MG63 (cell line): ENCODE results near the gene GLOD4. TPM values are rescaled to one million over a fixed set of nuclear protein-coding genes. Genes with fewer than 3 reads are reported as not detected.
A peak's percentile ranks its signal among the peaks of the same experiment; 100 is the strongest.
"Not testable (repeated sequence)": the region's sequence is repeated elsewhere in the genome, so short reads cannot be mapped to it uniquely, and the experiment has no call there.

Source experiments
- DNase-seq: peaks from one replicate; pipeline ENCODE4 v3.0.0-alpha.2; 2020
- H3K27me3 ChIP-seq: fragments of 250-450 bp; sonication (Bioruptor Pico); 2 replicates; pipeline ENCODE4 v1.5.1; 2020; ENCODE audit warnings: mild to moderate bottlenecking, moderate library complexity
- H3K36me3 ChIP-seq: fragments of 250-450 bp; sonication (Bioruptor Pico); 2 replicates; pipeline ENCODE4 v1.5.1; 2020; ENCODE audit warnings: mild to moderate bottlenecking, moderate library complexity
- H3K4me3 ChIP-seq: fragments of 250-450 bp; sonication (Bioruptor Pico); 2 replicates; pipeline ENCODE4 v1.5.1; 2020; ENCODE audit warnings: mild to moderate bottlenecking, moderate library complexity
- H3K9me3 ChIP-seq: fragments of 250-450 bp; sonication (Bioruptor Pico); 2 replicates; pipeline ENCODE4 v1.5.1; 2020; ENCODE audit warnings: mild to moderate bottlenecking, moderate library complexity
- total RNA-seq: library from RNA; depleted of rRNA; stranded (reverse); fragments of >200 nt; shearing (Covaris generic); gene quantifications from 2 replicates; pipeline ENCODE4 v1.2.3, GENCODE V29; 2014; ENCODE audit warnings: low replicate concordance

Gene GLOD4
- total RNA-seq, 1 experiment from 2014 or later: 25.9 TPM

DNA sequence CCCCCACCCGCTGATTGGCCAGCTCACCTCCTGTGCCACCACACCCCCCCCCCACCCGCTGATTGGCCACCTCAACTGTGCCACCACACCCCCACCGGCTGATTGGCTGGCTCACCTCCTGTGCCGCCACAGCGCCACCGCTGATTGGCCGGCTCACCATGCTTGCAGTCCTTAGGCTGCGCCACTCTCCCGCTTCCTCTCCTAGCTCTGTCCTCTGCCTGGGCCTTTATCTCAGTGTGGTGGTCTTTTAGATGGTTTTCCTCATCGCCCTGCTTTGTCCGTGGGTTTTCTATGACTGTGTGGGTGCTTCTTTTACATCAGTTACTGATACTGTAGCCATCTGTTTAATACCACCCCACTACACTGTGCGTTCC lies 8.8 kb upstream of the GLOD4 start:
- not testable (repeated sequence) for H3K4me3 ChIP-seq, H3K36me3 ChIP-seq, DNase-seq, H3K9me3 ChIP-seq, H3K27me3 ChIP-seq

GRCh38 chr17:789931-790873 lies 8.1 kb upstream of the GLOD4 start:
- H3K4me3 ChIP-seq, H3K36me3 ChIP-seq, H3K9me3 ChIP-seq, H3K27me3 ChIP-seq: not testable (repeated sequence)
- DNase-seq: peak; percentile 23

DNA sequence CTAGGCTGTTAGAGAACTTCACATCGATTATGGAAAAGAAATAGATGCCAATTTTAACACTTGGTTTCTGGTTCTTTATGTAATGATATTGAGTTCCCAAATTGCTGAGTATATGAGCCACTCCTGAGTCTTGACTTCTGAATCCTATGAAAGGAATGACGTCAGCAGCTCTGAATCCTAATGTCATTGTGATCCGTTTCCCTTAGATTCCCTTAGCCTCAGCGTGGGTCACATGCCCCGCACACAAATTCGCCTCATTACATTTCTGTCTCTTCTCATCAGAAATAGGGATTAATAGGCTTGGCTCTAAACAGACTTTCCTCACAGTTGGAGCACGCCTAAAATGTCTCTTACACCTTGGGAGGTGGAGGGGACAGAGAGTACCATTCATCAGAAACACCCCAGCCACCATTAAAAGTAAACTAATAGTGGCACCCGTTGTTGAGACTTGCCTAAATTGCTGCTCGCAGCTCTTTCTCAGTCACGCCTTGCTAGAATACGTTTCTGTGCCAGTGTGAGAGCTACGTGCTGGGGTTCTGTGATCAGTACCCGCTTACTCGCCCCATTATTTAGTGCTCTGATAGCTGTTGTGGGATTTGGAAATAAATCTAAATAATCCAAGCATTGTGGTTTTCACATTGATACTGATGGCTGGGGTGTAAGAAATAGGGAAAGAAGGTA lies 7.2 kb upstream of the GLOD4 start:
- Histone ChIP-seq H3K27me3 (no peaks in the 10 kb centered on the region), H3K36me3 (peaks cover 7% of the 10 kb centered on the region), H3K9me3 (no peaks in the 10 kb centered on the region), H3K4me3 (no peak overlapping the region)
- DNase-seq: no peak

- Histone ChIP-seq H3K36me3 (peaks cover 13% of the 10 kb centered on the region), H3K27me3 (no peaks in the 10 kb centered on the region), H3K9me3 (no peaks in the 10 kb centered on the region), H3K4me3 (no peak overlapping the region)
- DNase-seq: no peak
These were observed 6.5 kb upstream of the GLOD4 start for GRCh38 chr17:788551-788950.

DNA sequence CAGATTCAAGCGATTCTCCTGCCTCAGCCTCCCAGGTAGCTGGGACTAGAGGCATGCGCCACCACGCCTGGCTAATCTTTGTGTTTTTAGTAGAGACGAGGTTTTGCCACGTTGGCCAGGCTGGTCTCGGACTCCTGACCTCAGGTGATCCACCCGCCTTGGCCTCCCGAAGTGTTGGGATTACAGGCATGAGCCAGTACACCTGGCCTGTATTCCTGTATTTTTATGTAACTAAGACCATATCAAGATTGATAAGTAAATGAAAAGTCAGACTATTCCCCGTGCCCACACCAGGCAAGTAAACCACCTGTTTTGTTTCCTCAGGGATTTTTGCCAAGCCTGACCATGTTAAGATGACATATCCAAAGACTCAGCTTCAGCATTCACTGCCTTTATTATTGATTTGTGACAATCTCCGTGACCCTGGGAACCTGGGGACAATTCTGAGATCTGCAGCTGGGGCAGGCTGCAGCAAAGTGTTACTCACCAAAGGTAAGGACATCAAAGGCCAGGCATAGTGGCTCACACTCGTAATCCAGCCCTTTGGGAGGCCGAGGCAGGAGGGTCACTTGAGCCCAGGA lies 5.7 kb upstream of the GLOD4 start:
- DNase-seq: no peak
- Histone ChIP-seq H3K36me3 (peaks cover 13% of the 10 kb centered on the region), H3K4me3 (no peak overlapping the region), H3K9me3 (no peaks in the 10 kb centered on the region), H3K27me3 (no peaks in the 10 kb centered on the region)

DNA sequence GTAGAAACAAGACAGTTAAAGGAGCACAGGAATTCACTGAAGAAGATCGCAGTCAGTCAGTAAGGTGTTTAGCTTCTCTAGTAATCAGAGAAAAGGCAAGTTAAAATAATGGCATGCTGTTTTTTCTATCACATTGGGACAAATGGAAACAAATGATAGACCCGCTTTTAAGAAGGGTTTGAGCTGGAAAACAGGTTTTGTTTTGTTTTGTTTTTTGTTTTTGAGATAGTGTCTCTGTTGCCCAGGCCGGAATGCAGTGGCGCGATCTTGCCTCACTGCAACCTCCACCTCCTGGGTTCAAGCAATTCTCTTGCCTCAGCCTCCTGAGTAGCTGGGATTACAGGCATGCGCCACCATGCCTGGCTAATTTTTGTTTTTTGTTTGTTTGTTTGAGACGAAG lies 3.8 kb upstream of the GLOD4 start:
- not testable (repeated sequence) for H3K9me3 ChIP-seq, H3K27me3 ChIP-seq, H3K36me3 ChIP-seq, H3K4me3 ChIP-seq, DNase-seq

DNA sequence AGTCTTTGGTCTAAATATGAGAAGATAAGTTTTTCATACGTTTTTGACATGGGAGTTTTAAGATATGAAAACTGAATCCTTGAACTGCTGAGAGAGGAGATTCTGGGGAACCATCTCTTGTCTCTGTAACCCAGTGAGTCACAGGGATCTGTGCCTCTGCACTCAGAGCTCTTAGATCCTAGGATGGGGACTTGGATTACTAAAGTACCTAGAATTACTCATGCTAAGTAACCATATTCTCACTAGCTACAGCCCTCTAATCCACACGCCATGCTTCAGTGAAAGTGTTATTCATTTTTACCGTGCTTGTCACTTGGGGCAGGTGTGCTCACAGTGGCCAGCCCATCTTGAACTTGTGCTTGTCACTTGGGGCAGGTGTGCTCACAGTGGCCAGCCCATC lies 2.1 kb upstream of the GLOD4 start:
- DNase-seq: no peak
- H3K4me3 ChIP-seq: no peak overlapping the region

GRCh38 chr17:778096-778495 lies 4.0 kb downstream of the GLOD4 start:
- Histone ChIP-seq H3K36me3 (peaks cover 32% of the 10 kb centered on the region), H3K27me3 (no peaks in the 10 kb centered on the region), H3K9me3 (no peaks in the 10 kb centered on the region), H3K4me3 (no peak overlapping the region)
- DNase-seq: no peak

More for the DNA sequence above, 2.1 kb upstream of the GLOD4 start:
- H3K27me3 ChIP-seq: no peaks in the 10 kb centered on the region
- no peaks in the 10 kb centered on the region for H3K9me3 ChIP-seq
- peaks cover 9% of the 10 kb centered on the region for H3K36me3 ChIP-seq

GRCh38 chr17:774313-774584 lies 7.8 kb downstream of the GLOD4 start:
- Histone ChIP-seq H3K27me3 (no peaks in the 10 kb centered on the region), H3K36me3 (peaks cover 46% of the 10 kb centered on the region), H3K4me3 (no peak overlapping the region), H3K9me3 (no peaks in the 10 kb centered on the region)
- DNase-seq: no peak

DNA sequence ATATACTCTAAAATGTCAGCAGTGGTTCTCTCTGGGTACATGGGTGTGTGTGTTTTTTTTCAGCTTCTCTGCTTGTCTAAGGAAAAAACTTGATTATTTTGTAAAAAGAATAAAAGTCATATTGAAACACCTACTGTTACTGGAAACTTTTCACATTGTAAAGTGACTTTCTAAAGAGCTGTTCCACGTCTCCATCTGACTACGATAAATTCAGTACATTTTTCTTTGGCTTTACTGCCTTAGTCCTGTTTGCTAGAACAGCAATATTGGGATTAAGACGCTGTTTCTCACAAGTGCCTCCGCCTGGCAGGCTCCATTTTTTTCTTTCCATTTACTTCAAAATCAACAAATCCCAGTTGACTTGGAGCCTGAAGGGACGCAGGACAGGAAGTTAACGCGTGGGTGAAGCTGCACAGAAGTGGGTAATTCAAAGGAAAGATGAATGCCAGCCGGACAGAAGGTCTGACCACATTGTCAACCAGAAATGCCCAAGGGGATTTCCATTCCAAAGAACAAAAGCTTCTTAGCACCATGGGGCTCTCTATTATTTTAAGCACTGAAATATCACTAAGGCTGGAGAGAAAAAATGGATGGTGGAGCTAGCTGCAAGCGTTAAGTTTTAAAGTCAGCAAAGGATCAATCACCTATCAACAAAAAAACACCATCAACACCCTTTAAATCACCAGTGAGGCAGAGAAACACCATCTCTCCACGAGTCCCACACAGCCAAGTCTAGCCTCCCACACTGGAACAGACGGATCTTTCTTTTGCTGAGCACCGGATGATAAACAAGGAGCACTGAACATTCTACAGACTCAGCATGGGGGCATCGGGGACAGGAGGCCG lies 8.4 kb downstream of the GLOD4 start:
- H3K4me3 ChIP-seq: no peak overlapping the region
- no peak for DNase-seq
- no peaks in the 10 kb centered on the region for H3K9me3 ChIP-seq
- H3K36me3 ChIP-seq: peaks cover 43% of the 10 kb centered on the region
- no peaks in the 10 kb centered on the region for H3K27me3 ChIP-seq

GRCh38 chr17:773016-773415 lies 9.1 kb downstream of the GLOD4 start:
- DNase-seq: no peak
- H3K27me3 ChIP-seq: no peaks in the 10 kb centered on the region
- H3K36me3 ChIP-seq: peaks cover 41% of the 10 kb centered on the region

DNA sequence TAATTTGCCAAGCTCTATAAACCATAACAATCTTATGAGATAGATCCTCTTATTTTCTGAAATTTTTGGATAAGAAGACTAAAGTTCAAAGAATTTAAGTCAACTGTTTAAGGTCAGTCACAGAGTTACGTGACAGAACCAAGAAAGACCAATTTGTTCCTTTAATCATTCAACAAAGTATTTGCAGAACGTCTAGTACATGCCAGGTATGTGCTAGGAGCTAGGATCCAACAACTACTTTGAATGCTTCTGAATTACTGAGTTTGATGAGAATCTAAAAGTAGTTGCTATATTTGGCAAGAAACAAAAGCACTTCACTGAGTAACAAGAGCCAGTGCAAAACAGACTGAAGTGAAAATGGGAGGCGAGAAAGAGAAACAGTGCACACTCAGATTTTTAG lies 15.0 kb downstream of the GLOD4 start:
- DNase-seq: no peak
- no peaks in the 10 kb centered on the region for H3K27me3 ChIP-seq
- H3K4me3 ChIP-seq: no peak overlapping the region
- no peaks in the 10 kb centered on the region for H3K9me3 ChIP-seq
- H3K36me3 ChIP-seq: peaks cover 23% of the 10 kb centered on the region

More at GRCh38 chr17:773016-773415, 9.1 kb downstream of the GLOD4 start:
- H3K9me3 ChIP-seq: no peaks in the 10 kb centered on the region
- H3K4me3 ChIP-seq: no peak overlapping the region

DNA sequence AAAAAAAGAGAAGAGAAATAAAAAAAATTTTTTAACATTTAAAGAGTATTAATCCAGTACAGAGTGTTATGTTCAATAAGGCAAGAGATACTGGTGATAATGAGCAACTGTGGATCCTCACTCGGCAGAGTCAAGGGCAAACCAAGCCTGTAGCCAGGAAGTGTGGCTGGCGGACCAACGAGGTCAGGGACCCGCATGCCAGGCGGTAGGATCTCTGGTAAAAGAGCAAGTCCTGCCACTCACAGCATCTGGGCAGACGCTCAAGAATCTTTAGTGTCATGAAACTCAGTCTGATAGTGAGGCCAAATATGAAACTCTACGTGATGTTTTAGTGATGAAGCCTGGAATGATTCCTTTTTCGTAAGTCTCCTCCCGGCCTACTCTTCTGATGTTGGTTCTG lies 21.7 kb downstream of the GLOD4 start:
- peak; percentile 16 for DNase-seq
- H3K4me3 ChIP-seq: no peak overlapping the region
- H3K27me3 ChIP-seq: no peaks in the 10 kb centered on the region
- H3K9me3 ChIP-seq: no peaks in the 10 kb centered on the region
- peaks cover 16% of the 10 kb centered on the region for H3K36me3 ChIP-seq

GRCh38 chr17:759964-760363 lies 22.1 kb downstream of the GLOD4 start:
- no peak overlapping the region for H3K4me3 ChIP-seq
- DNase-seq: no peak
- no peaks in the 10 kb centered on the region for H3K27me3 ChIP-seq
- no peaks in the 10 kb centered on the region for H3K9me3 ChIP-seq
- H3K36me3 ChIP-seq: peaks cover 16% of the 10 kb centered on the region

GRCh38 chr17:756010-756567 lies 26.0 kb downstream of the GLOD4 start:
- not testable (repeated sequence) for H3K27me3 ChIP-seq, H3K9me3 ChIP-seq, DNase-seq, H3K4me3 ChIP-seq, H3K36me3 ChIP-seq

DNA sequence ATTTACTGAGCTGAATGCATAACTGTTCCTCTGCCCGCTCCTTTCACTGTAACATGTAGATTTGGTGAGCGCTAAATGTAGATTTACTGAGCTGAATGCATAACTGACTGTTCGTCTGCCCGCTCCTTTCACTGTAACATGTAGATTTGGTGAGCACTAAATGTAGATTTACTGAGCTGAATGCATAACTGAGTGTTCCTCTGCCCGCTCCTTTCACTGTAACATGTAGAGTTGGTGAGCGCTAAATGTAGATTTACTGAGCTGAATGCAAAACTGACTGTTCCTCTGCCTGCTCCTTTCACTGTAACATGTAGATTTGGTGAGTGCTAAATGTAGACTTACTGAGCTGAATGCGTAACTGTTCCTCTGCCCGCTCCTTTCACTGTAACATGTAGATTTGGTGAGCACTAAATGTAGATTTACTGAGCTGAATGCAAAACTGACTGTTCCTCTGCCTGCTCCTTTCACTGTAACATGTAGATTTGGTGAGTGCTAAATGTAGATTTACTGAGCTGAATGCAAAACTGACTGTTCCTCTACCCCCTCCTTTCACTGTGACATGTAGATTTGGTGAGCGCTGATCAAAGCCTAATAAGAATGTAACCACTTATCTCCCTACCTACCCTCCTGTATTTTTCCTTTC lies 26.6 kb downstream of the GLOD4 start:
- not testable (repeated sequence) for H3K27me3 ChIP-seq, H3K9me3 ChIP-seq, H3K4me3 ChIP-seq, H3K36me3 ChIP-seq, DNase-seq
